Measurements from ENCODE around the gene SPEF1.

- no peak for TF ChIP-seq POLR2A (IDR thresholded peaks at IDR 0.05)
- TF ChIP-seq, protein P1, sequence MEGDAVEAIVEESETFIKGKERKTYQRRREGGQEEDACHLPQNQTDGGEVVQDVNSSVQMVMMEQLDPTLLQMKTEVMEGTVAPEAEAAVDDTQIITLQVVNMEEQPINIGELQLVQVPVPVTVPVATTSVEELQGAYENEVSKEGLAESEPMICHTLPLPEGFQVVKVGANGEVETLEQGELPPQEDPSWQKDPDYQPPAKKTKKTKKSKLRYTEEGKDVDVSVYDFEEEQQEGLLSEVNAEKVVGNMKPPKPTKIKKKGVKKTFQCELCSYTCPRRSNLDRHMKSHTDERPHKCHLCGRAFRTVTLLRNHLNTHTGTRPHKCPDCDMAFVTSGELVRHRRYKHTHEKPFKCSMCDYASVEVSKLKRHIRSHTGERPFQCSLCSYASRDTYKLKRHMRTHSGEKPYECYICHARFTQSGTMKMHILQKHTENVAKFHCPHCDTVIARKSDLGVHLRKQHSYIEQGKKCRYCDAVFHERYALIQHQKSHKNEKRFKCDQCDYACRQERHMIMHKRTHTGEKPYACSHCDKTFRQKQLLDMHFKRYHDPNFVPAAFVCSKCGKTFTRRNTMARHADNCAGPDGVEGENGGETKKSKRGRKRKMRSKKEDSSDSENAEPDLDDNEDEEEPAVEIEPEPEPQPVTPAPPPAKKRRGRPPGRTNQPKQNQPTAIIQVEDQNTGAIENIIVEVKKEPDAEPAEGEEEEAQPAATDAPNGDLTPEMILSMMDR (IDR thresholded peaks at IDR 0.05), result no peak
Measured at GRCh38 chr20:3751675-3752385, 29.4 kb downstream of the SPEF1 start.
